H9 (cell line): ENCODE results near the gene CHN2. TPM values are rescaled to one million over a fixed set of nuclear protein-coding genes. Genes with fewer than 3 reads are reported as not detected.

ENCODE experiments used
- DNase-seq: peaks from one replicate; pipeline ENCODE4 v3.0.0-alpha.2; 2017
- H2AFZ ChIP-seq: one replicate; pipeline ENCODE4 v1.6.1; 2013; ENCODE audit warnings: mild to moderate bottlenecking, low read length, control low read depth, moderate library complexity
- H2AK5ac ChIP-seq: 2 replicates; pipeline ENCODE4 v1.6.1; 2013; ENCODE audit warnings: low read length, control low read depth, mixed read lengths; ENCODE audit not compliant: insufficient read length
- H2BK120ac ChIP-seq: one replicate; pipeline ENCODE4 v1.6.1; 2013; ENCODE audit warnings: low read depth, mild to moderate bottlenecking, low read length, control low read depth, inconsistent platforms; ENCODE audit not compliant: poor library complexity, severe bottlenecking
- H2BK12ac ChIP-seq: 2 replicates; pipeline ENCODE4 v1.6.1; 2013; ENCODE audit warnings: low read length, control low read depth, mixed read lengths, low read depth; ENCODE audit not compliant: insufficient read length
- H2BK15ac ChIP-seq: 2 replicates; pipeline ENCODE4 v1.6.1; 2013; ENCODE audit warnings: low read depth, low read length, control low read depth
- H2BK20ac ChIP-seq: one replicate; pipeline ENCODE4 v1.6.1; 2013; ENCODE audit warnings: low read depth, mild to moderate bottlenecking, low read length, control low read depth, inconsistent platforms; ENCODE audit not compliant: poor library complexity, severe bottlenecking
- H2BK5ac ChIP-seq: 2 replicates; pipeline ENCODE4 v1.6.1; 2013; ENCODE audit warnings: low read length, control low read depth, mixed read lengths; ENCODE audit not compliant: insufficient read length
- H3K14ac ChIP-seq: 2 replicates; pipeline ENCODE4 v1.6.1; 2013; ENCODE audit warnings: low read length, control low read depth; ENCODE audit not compliant: insufficient read depth
- H3K18ac ChIP-seq: 2 replicates; pipeline ENCODE4 v1.6.1; 2013; ENCODE audit warnings: low read depth, mild to moderate bottlenecking, mixed read lengths, low read length, control low read depth; ENCODE audit not compliant: insufficient read length
- H3K23ac ChIP-seq: 2 replicates; pipeline ENCODE4 v1.6.1; 2013; ENCODE audit warnings: low read length, control low read depth, mixed read lengths, low read depth; ENCODE audit not compliant: insufficient read length
- H3K23me2 ChIP-seq: 2 replicates; pipeline ENCODE4 v1.6.1; 2013; ENCODE audit warnings: low read depth, mild to moderate bottlenecking, mixed read lengths, low read length, control low read depth; ENCODE audit not compliant: insufficient read length, poor library complexity, severe bottlenecking
- H3K27ac ChIP-seq: 2 replicates; pipeline ENCODE4 v1.5.1; 2013; ENCODE audit warnings: low read length, control low read depth, mixed read lengths, low read depth; ENCODE audit not compliant: insufficient read length
- H3K27me3 ChIP-seq: 2 replicates; pipeline ENCODE4 v1.6.1; 2013; ENCODE audit warnings: low read length, control low read depth, inconsistent platforms; ENCODE audit not compliant: insufficient read depth
- H3K4ac ChIP-seq: 2 replicates; pipeline ENCODE4 v1.6.1; 2013; ENCODE audit warnings: low read depth, mild to moderate bottlenecking, control low read depth, inconsistent platforms, low read length, moderate library complexity
- H3K4me1 ChIP-seq: 2 replicates; pipeline ENCODE4 v1.6.1; 2013; ENCODE audit warnings: low read length, control low read depth, inconsistent platforms; ENCODE audit not compliant: insufficient read depth
- H3K4me2 ChIP-seq: 2 replicates; pipeline ENCODE4 v1.6.1; 2013; ENCODE audit warnings: low read length, control low read depth, mixed read lengths; ENCODE audit not compliant: insufficient read length, insufficient read depth
- H3K56ac ChIP-seq: 2 replicates; pipeline ENCODE4 v1.6.1; 2013; ENCODE audit warnings: low read depth, mild to moderate bottlenecking, mixed read lengths, low read length, control low read depth; ENCODE audit not compliant: insufficient read length
- H3K79me1 ChIP-seq: 2 replicates; pipeline ENCODE4 v1.6.1; 2013; ENCODE audit warnings: low read depth, mild to moderate bottlenecking, moderate library complexity, low read length, control low read depth, inconsistent platforms; ENCODE audit not compliant: insufficient read depth, poor library complexity, severe bottlenecking
- H3K79me2 ChIP-seq: 2 replicates; pipeline ENCODE4 v1.6.1; 2013; ENCODE audit warnings: low read length, control low read depth, inconsistent platforms; ENCODE audit not compliant: insufficient read depth
- H3K9ac ChIP-seq: 2 replicates; pipeline ENCODE4 v1.6.1; 2013; ENCODE audit warnings: low read length, control low read depth, mixed read lengths; ENCODE audit not compliant: insufficient read length; ENCODE audit errors: extremely low read depth
- H3K9me3 ChIP-seq: one replicate; pipeline ENCODE4 v1.6.1; 2013; ENCODE audit warnings: low read depth, low read length, inconsistent platforms; ENCODE audit not compliant: control insufficient read depth
- H3T11ph ChIP-seq: one replicate; pipeline ENCODE4 v1.6.1; 2013; ENCODE audit warnings: mild to moderate bottlenecking, low read length, control low read depth, inconsistent platforms
- H4K20me1 ChIP-seq: one replicate; pipeline ENCODE4 v1.6.1; 2013; ENCODE audit not compliant: control insufficient read depth, insufficient read length, insufficient read depth
- H4K5ac ChIP-seq: 2 replicates; pipeline ENCODE4 v1.6.1; 2013; ENCODE audit warnings: low read depth, mild to moderate bottlenecking, mixed read lengths, low read length, control low read depth; ENCODE audit not compliant: insufficient read length
- H4K8ac ChIP-seq: replicated peaks from 2 replicates; pipeline ENCODE4 v1.6.1; 2013; ENCODE audit warnings: low read length, control low read depth, mixed read lengths, low read depth; ENCODE audit not compliant: insufficient read length
- H4K91ac ChIP-seq: 2 replicates; pipeline ENCODE4 v1.6.1; 2013; ENCODE audit warnings: low read depth, mild to moderate bottlenecking, moderate library complexity, mixed read lengths, low read length, control low read depth; ENCODE audit not compliant: insufficient read length
- H3K27ac Mint-ChIP-seq, 3 experiments: 2 replicates in 2 of 3; 3 replicates in 1 of 3; pipeline ENCODE4 v1.8.0; 2020 to 2021; ENCODE audit warnings: mixed read lengths in 3 of 3, mild to moderate bottlenecking in 1 of 3, moderate library complexity in 1 of 3
- H3K27me3 Mint-ChIP-seq: 2 replicates; pipeline ENCODE4 v1.8.0; 2021; ENCODE audit warnings: low read depth, mild to moderate bottlenecking, moderate library complexity, mixed read lengths
- H3K36me3 Mint-ChIP-seq, 3 experiments: 2 replicates in 2 of 3; 3 replicates in 1 of 3; pipeline ENCODE4 v1.8.0; 2020 to 2021; ENCODE audit warnings: low read depth in 3 of 3, mixed read lengths in 3 of 3; ENCODE audit not compliant: insufficient read depth in 1 of 3
- H3K4me1 Mint-ChIP-seq, 2 experiments: 2 replicates each; pipeline ENCODE4 v1.8.0; 2020; ENCODE audit warnings: mixed read lengths in 2 of 2
- H3K4me3 Mint-ChIP-seq, 2 experiments: 2 replicates in 1 of 2; 3 replicates in 1 of 2; pipeline ENCODE4 v1.8.0; 2020 to 2021; ENCODE audit warnings: mild to moderate bottlenecking in 2 of 2, mixed read lengths in 2 of 2, moderate library complexity in 1 of 2
- H3K9me3 Mint-ChIP-seq, 2 experiments: 2 replicates in 1 of 2; 3 replicates in 1 of 2; pipeline ENCODE4 v1.8.0; 2020; ENCODE audit warnings: mild to moderate bottlenecking in 2 of 2, mixed read lengths in 2 of 2, moderate library complexity in 1 of 2
- WGBS: extraction: QIAGEN DNeasy Blood & Tissue Kit; methylation state at CpG from one replicate; pipeline ENCODE4 v1.1.7; 2013; ENCODE audit warnings: missing lambda C conversion rate, low lambda C conversion rate, mixed read lengths; ENCODE audit not compliant: insufficient read length; ENCODE audit errors: extremely low coverage; 5-methylcytosine and 5-hydroxymethylcytosine counted together
- total RNA-seq: library from RNA; stranded (reverse); gene quantifications from 2 replicates; pipeline ENCODE4 v1.2.1, GENCODE V29; 2021
- TF ChIP-seq, protein P1 (sequence below): fragments of 200-600 bp; sonication (generic); conservative IDR thresholded peaks from 3 replicates; pipeline ENCODE4 v1.8.0; 2021; ENCODE audit warnings: antibody characterized with exemption, mild to moderate bottlenecking

Gene CHN2
- total RNA-seq, 1 experiment from 2014 or later = 3.3 TPM

DNA sequence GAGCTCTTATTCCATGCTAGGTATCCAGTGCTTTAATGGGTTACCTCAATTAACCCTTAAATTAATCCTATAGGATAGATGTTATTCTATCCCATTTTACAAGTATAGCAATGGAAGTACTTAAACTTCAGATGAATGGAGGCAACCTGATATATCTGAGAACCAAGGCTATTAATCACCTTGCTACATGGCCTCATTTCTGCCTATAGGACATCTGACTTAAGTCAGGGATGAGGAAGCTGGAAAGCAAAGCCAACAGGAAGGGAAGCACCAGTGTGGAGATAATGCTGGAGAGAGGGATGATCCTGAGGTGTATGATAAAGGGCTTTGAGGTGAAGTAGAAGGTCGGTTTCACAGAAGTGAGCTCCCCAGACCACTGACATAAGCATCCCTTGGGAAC lies 132.3 kb downstream of the CHN2 start:
- Histone ChIP-seq H3K27ac (no peak overlapping the region), H3K56ac (no peak overlapping the region), H4K91ac (no peak overlapping the region), H3K4ac (no peak overlapping the region), H3K27me3 (no peaks in the 10 kb centered on the region), H3K18ac (no peak overlapping the region), H2BK20ac (no peak overlapping the region), H2AK5ac (no peak overlapping the region), H2BK15ac (no peak overlapping the region), H3K9ac (no peak overlapping the region), H3T11ph (no peak overlapping the region), H2AFZ (no peak overlapping the region), H4K20me1 (no peaks in the 10 kb centered on the region), H3K14ac (no peak overlapping the region), H4K8ac (no peak overlapping the region), H3K4me1 (peaks cover 6% of the 10 kb centered on the region; the same call in 1 of the 2 replicates), H3K23me2 (no peaks in the 10 kb centered on the region), H2BK120ac (no peak overlapping the region), H2BK5ac (no peak overlapping the region), H3K4me2 (no peak overlapping the region), H3K23ac (no peak overlapping the region), H3K9me3 (no peaks in the 10 kb centered on the region), H3K79me1 (no peaks in the 10 kb centered on the region), H4K5ac (no peak overlapping the region), H3K79me2 (no peaks in the 10 kb centered on the region), H2BK12ac (no peak overlapping the region)
- H3K27me3 Mint-ChIP-seq = no peaks in the 10 kb centered on the region
- peaks cover 19 to 22% of the 10 kb centered on the region in 2 experiments for H3K4me1 Mint-ChIP-seq
- no peak overlapping the region for H3K27ac Mint-ChIP-seq
- H3K4me3 Mint-ChIP-seq = no peak overlapping the region
- TF ChIP-seq, protein P1, sequence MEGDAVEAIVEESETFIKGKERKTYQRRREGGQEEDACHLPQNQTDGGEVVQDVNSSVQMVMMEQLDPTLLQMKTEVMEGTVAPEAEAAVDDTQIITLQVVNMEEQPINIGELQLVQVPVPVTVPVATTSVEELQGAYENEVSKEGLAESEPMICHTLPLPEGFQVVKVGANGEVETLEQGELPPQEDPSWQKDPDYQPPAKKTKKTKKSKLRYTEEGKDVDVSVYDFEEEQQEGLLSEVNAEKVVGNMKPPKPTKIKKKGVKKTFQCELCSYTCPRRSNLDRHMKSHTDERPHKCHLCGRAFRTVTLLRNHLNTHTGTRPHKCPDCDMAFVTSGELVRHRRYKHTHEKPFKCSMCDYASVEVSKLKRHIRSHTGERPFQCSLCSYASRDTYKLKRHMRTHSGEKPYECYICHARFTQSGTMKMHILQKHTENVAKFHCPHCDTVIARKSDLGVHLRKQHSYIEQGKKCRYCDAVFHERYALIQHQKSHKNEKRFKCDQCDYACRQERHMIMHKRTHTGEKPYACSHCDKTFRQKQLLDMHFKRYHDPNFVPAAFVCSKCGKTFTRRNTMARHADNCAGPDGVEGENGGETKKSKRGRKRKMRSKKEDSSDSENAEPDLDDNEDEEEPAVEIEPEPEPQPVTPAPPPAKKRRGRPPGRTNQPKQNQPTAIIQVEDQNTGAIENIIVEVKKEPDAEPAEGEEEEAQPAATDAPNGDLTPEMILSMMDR = no peak
- no peak for DNase-seq
- no peaks in the 10 kb centered on the region for H3K9me3 Mint-ChIP-seq
- WGBS = no CpG with 5 or more reads among the region's 1 CpG
- H3K36me3 Mint-ChIP-seq = no peaks in the 10 kb centered on the region; a peak in 1 of 7 replicates
